Measurements from ENCODE around the gene ALPK1. TPM values are rescaled to one million over a fixed set of nuclear protein-coding genes. Genes with fewer than 3 reads are reported as not detected.

The ALPK1 gene
- 15.1 and 20.1 TPM in 2 replicates for total RNA-seq

DNA sequence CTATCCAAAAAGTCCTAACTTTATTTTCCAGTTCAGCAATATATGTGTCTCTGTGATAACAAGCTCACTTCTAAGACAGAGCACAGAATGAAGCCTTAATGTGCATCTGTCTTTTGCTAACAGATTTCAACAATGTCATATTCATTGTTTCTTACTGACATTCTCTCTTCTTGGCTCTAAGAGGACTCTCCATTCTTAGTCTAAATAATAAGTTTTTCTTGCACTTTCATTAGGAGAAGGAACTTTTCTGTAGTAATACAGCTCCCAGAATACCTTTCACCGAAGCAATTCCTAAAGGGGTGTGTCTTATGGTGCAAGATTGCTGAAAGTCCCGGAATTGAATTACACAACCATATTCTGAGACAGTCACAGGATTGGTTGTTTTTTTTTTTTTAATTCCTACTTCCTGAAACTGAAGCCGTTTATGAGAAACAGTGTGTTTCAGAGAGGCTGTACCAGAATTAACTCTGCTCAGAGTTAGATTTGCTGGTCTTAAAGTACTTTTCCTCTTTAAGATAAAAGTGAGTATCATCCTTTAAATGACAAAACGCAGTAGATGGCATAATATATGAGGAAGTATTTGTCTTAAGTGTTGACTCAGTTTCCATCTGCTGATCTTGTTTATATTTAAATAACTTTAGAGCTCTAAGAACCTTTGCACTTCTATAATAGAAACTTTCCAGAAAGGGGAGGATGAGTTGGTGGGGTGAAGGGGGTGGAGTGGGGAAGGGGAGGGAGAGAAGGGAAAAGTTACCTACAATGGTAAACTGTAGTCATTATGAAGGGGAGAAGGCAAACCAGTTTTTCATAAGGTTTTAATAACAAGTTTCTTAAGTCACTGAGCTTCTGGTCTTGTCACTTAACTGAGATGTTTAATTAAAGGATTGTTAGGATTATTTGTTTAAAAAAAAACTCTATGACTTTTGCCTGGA lies at the start of gene ALPK1:
TSS of gene ALPK1 (plus strand) at position 421 of the 932 bp plus-strand sequence.

Other genes with a start within 250 kb of the ALPK1 start
- 1.6 TPM in 2 replicates for gene FAM241A, start 151.9 kb upstream of the ALPK1 start, total RNA-seq
- gene AP1AR, start 65.6 kb upstream of the ALPK1 start, total RNA-seq: 13.7 and 14.4 TPM in 2 replicates
- gene TIFA, start 11.5 kb upstream of the ALPK1 start, total RNA-seq: 3.0 and 4.5 TPM in 2 replicates
- gene NEUROG2, start 218.8 kb downstream of the ALPK1 start, total RNA-seq: not detected in 2 replicates

Measured in aortic smooth muscle cell (primary cell).